HG02763 (cell line): ENCODE results near the gene GRPEL2.

ENCODE experiments used
- ATAC-seq: cut with Tn5 transposase; IDR thresholded peaks from one replicate; pipeline ENCODE4 v1.9.1; 2021; ENCODE audit warnings: mild to moderate bottlenecking, moderate library complexity; ENCODE audit not compliant: unreplicated experiment

Gene GRPEL2, protein sequence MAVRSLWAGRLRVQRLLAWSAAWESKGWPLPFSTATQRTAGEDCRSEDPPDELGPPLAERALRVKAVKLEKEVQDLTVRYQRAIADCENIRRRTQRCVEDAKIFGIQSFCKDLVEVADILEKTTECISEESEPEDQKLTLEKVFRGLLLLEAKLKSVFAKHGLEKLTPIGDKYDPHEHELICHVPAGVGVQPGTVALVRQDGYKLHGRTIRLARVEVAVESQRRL

DNA sequence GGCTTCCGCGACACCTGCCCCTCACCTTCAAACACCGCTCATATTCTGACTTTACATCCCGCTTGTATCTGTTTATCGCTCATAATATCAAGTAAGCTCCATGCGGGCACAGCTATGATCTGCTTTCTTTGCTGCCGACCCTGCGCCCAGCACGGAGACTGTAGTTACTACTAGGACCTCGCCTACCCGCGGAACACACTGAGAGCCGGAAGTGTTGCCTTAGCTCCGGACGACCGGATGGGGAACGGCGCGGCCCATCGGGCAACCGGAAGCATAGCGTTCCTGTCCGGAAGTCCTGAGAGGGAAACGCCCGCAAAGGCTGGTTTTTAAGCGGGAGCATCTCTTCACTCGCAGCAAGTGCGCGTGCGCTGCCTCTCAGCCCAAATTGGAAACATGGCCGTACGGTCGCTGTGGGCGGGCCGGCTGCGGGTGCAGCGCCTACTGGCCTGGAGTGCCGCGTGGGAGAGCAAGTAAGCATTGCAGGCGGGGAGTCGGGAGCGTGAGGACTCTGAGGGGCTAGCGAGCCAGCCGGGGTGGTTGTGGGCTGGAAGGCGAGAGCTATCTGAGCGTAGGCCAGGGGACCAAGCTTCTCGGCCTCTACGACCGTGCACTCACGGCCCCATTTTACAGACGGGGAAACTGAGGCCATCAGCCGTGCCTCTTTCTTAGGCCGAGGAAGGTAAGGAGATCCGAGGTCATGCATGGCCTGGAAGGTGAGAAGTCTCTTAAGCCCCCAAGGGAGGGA is at the start of gene GRPEL2:
Gene GRPEL2, plus strand, starts transcription at position 353 of the 745 bp plus-strand sequence. Its CDS starts 41 bp downstream, at position 394.
- ATAC-seq, result peak; percentile 95

DNA sequence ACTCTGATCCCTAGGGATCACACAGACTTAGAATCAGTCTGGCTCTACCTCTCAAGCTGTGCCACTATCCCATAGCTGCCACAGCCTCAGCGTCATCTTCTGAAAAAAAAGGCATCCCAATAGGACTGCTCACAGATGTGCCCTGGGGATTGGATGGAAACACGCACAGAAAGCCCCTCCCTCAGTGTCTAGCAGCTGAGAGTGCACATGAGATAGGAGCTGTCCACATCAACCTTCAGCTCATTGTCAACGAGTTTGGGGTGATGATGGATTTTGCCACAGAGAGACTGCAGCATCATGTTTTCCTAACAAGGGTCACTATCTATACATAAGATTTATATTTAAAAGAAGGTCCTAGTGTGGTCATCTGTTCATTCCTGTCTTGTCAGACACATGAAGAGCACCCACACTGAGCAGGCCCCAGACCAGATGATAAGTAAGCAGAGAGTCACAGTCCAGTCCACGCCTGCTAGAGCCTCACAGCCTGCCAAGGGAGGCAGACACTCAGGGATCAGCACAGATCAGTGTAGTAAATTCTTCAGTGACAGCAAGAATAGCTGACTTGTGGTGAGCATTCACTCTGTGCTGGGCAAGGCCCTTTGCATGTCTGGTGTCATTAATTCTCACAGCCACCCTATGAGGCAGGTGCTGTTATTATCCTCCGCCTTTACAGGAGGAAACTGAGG is 47.8 kb upstream of the GRPEL2 start:
- no peak for ATAC-seq

DNA sequence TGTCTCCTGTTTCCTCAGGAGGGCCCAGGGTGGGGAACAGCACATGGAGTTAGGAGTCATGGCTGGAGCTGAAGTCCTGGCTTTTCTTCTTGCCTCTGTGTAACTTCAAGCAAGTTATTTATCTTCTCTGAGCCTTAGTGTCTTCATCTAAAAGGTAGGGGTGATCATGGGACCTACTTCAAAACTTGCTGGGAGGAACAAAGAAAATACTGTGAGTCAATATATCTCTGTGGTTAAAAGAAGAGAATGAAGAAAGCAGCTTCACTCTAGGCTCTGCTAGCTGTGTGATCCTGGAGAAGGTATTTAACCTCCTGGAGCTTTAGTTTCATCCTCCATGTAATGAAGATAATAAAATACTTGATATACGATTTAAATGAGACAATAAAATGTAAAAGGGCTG is 47.1 kb upstream of the GRPEL2 start:
- ATAC-seq, result no peak

DNA sequence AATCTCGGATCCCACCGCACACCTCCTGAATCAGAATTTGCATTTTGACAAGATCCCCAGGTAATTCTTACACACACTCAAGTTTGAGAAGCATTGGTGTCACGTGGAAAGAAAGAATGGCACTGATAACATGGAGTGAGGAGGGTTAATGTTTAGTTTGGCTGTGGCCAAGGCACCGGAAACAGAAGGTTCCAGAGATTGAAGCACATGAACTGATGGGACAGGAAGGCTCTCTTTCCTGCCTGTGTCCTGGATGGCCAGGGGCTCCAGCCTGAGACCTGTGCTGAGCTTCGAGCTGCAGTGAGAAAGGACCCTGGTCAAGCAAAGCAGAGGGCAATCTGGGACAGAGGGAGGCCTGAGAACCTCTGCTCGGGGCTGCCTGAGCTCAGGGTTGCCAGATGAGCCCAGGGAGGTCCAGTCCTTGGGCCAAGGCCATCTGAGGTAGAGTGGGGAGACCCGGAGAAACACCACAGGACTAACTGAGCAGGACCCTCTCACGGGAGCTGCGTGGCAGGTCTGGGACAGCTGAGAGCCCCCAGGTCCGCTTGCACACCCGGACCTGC is 46.4 kb upstream of the GRPEL2 start:
- no peak for ATAC-seq

DNA sequence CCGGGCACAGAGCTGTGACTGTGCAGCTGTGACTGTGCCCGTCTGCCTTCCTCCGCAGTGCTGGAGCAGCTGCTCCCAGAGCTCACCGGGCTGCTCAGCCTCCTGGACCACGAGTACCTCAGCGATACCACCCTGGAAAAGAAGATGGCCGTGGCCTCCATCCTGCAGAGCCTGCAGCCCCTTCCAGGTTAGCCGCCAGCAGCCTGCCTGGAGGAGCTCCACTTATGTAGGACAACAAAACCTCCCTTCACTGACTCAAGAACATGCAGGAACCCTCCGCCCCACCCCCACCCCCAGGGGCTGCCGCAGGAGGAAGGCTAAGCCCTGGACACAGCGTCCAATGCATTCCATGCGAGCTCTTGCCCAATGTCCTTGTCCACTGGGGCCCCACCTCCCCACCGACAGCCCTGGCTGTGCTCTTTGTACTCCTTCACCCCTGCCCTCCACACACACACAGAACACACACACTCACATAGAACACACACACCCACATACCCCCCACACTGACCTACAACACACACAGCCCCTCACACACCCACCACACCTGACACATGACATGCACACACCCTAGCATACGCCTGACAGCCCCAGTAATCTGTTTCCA is 45.7 kb upstream of the GRPEL2 start:
- no peak for ATAC-seq

DNA sequence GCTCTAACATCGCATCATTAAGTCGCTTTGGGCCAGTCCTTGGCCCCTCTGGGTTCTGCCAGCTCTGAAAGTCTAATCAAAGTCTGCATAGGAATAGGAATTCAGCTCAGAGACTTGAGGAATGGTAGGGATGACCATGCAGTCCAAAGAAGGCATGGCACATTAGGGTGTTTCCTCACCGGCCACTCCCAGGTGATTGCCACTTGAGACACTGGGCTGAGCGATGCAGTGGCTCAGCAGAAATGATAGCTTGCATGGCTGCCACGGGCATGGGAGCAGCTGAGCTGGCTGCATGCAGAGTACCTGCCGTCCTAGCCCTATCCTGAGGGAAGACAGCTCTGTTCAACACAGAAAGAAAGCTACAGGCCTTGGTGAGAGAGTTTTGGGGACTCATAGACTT is 44.9 kb upstream of the GRPEL2 start:
- ATAC-seq, result no peak

DNA sequence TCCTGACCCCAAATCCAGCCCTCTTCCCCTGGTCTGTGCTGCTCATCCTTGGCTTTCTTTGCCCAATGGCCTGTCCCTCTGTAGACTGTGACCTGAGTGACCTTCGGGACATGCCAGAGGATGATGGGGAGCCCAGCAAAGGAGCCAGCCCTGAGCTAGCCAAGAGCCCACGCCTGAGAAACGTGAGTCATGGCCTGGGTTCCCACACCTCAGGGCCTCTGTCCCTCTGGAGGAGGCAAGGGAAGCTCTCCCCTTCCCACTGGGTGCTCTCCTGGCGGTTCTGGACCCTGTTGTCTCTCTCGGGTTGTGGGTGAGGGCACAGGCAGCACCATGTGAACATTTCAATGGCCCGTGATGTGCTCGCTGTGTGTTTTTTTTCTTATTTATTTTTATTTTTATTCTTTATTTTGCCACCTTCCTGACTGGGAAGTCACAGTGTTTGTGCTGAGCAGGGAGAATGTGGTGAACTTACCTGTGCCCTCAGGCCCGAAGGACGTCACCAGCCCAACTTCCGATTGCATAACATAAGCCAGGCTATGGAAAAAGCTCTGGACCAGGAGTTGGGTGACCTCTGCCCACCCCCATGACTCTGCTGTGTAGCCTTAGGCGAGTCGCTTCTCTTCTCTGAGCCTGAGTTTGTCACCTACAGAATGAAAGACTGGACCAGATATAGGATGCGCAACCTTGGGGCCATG is 44.1 kb upstream of the GRPEL2 start:
- no peak for ATAC-seq

DNA sequence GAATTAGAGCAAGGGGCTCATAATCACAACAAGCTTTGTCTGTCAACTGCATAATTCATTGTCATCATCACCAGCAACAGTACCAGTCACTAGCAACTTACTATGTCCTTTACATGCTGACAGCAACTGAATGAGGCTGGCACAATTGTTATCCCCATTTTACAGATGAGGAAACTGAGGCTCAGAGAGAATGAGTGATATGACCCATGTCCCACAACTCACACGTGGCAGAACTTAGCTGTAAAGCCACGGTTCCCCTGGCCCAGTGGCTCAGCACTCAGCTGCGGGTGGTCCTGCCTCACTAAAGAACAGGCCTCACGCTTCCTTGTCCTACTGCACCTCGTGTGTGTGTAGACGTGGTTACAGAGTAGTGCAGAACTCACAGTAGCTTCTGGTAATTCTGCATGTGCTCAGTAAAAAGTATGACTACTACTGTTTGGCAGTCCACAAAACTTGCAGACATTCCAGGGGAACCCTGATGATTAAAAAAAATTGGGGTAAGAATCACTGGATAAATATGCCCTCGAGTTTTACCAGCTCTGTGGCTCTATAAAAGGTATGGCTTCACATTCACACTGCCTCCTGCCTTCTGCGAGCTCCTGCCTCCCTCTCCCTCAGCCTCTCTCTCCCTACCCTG is 43.4 kb upstream of the GRPEL2 start:
- ATAC-seq, result no peak

DNA sequence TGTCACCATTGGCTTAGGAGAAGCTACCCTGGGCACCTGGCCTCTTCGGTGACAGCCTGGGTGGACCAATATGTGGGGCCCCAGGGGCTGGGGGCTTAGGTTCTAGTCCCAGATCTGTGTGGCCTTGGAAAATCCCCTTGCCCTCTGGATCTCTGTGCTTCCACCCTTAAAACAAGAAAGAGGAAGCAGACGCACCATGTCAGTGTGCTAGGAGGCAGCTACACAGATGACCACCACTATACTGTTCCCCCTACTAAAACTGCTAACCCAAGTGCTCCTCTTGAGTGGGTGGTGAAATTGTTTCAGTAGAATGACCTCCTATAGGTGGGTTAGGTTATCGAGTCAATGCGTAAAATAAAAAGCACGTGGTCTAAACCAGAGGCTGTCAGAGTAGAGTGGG is 42.7 kb upstream of the GRPEL2 start:
- no peak for ATAC-seq

DNA sequence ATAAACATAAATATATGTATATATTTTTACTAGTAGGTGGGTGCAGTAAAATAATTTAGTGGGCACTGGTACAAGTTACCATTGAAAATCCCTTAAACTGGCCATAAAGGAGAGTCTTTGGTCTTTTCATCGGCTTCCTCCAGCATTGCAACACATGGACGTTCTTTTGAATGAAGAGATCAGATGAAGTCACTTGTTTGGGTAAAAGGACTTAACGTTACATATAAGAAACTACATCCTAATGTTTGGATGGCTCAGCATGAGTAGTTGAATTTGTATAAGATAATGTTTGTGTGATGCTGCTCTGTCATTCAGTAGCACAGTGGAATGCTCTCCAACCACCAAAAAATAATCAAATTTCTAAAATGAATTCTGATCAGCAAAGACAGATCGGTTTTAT is 42.1 kb upstream of the GRPEL2 start:
- no peak for ATAC-seq

DNA sequence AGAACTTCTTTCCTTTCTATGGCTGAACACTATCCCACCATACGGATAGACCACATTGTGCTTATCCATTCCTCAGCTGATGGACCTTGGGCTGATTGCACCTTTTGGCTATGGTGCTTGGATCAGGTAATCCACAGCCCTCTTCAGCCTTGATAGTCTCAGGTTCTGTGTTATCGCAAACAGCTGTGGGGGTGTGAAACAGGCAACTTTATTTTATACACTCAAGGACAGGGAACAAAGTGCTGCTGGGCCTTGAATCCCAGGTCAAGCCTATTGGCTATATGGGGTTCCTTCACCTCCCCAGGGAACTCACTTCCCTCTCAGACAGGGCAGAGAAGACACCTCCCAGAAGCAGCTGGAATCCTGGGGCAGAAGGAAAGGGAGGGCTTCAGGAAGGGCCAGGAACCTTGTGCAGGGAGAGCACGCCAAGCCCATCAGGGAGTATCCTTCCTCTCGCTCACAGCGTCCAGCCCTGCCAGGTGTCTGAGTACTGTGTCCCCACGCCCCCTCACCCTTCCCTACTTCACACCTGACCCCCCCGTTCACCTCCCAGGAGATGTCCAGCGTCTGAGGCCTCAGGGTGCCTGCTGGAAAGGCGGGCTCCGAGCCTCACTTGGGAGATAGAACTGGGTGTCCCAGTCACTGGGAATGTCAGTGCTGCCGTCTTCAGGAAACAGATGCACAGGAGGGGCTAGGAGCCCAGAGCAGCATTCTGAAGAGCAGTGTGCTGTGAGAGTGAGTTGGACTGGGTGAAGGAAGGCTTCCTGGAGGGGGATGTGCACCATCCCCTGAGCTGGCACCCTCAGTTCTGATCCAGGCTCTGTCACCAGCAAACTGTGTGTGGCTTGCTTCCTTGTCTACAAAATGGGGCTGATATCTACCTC is 40.9 kb upstream of the GRPEL2 start:
- ATAC-seq, result no peak

DNA sequence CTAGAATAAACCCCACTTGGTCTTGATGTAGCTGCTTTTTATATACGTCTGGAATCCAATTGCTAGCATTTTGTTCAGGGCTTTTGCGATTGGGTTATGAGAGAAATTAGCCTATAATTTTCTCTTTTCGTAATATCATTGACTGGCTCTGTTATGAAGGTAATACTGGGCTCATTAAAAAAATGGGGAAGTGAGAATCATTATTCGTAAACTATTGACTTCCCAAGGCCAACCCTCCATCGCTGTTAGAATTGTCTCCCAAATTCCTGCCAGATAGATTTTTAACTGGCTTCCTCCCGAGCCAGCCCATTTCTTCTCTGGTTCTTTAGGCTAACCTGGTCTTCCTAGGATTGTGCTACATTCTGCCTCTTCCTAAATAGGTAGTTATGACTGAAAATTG is 35.9 kb upstream of the GRPEL2 start:
- ATAC-seq, result no peak

DNA sequence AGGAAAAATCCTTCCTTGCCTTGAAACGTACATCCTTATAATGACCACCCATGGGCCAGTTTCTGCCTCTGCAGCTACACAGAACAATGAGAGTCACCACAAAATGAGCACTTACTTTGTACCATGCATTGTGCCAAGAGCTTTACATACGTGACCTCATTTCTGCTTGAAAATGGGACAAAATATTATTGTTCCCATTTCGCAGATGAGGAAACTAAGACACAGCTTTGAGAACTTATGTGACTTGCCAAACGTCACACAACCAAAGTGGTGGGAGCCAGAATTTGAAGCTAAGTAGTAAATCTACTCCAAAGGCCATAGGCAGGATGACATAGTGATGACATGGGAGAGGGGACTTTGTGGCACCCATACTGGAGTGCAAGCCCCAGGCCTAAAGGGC is 34.8 kb upstream of the GRPEL2 start:
- ATAC-seq, result no peak

DNA sequence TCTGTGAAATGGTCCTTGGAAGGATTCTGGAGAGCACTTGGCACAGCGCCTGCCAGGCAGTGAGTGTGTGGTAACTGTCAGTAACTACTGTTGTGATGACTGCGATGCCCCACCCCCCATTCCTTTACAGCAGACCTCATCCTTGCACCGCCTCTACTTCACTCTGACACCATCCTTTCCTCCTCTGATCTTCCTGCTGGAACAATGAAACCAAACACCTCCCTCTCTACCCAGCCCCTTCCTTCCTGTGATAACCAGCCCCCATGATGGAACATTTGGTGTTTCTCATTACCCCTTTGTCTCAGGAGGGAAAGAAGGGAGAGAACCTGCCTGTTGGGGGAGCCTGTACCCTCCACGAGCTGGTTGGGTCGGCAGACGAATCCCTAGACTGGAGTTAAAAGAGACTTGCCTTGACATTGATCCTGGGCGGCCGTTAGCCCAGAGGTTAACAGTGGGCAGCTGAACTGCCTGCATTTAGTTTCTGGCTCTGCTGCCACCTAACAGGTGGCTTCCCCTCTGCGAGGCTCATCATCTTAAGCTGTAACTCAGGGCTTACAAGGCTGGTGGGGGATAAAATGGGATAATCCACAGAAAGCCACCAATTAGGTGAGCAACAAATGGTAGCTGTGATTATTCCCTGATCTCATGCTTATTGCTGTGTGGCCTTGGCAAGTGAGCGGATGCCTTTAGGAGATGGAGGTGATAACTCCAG is 34.2 kb upstream of the GRPEL2 start:
- no peak for ATAC-seq

DNA sequence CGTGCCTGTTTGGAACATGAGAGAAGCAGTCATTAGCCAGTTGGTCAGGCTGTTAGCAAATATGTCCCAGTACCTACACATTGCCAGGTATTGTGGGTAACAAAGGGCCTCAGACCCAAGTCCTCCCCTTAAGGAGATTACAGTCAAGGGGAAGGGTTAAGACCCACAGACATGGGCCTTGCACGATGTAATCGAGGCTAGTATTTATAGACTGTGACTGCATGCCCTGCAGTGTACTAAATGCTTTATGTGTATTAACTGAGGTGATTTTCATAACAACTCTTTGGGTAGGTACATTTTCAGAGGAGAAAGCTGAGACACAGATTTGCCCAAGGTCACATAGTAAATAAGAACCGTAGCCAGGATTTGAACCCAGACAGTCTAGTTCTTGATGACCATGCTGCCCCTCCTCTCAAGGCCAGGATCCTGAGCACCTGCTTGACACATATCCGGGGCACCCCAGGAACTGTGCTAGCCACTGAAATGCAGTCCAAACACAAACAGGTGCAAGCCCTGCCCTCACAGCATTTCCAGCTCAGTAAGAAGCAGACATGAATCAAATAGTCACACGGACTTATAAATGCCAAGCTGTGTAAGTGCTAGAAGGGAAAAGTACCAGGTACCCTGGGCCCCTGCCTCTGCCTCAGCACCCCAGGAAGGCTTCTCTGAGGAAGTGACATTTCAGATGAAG is 32.0 kb upstream of the GRPEL2 start:
- ATAC-seq, result no peak

DNA sequence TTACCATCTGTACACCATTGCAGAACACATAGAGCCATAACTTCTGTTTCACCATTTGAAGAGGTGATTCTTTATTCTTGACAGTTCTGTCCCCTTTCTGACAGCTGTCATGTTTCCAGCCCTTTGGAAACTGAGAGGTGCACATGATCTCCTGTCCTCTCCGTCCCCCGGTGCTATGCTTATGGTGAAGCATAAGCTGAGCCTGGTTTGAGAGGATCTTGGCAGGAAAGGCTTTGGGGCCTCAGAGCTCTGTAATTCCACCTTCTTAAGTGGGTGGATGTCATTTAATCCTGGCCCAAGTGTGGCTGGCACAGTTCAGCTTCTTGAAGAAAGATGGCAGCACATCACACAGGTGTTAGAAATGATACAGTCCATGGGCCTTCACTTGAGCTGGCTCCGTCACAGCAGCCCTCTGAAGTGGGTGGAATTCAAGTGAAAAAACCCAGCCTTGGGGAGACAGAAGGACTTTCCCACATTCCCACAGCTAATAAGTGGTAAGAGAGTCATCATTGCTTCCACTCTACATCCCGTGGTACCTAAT is 30.7 kb upstream of the GRPEL2 start:
- no peak for ATAC-seq

DNA sequence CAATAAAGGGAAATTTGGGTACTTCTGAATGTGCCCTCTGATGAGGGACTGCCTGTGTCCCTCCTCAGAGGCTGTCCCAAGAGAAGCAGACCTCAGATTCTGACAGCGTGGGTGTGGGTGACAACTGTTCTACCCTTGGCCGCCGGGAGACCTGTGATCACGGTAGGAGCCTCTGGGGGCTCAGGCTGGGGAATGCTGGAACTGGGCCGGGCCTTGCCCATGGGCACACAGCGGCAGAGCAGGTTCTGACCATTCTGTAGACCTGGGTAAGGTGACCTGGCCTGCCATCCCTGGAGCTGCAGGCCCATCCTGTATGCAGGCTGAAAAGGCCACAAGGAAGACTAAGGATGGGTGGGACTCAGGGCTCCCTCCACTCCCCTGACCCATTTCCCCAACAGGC is 29.5 kb upstream of the GRPEL2 start:
- no peak for ATAC-seq
